Measurements from ENCODE around the gene ALDH3A1. TPM values are rescaled to one million over a fixed set of nuclear protein-coding genes. Genes with fewer than 3 reads are reported as not detected.

The ALDH3A1 gene
- total RNA-seq, 2 experiments from 2014 or later = 0.38 to 0.92 TPM

DNA sequence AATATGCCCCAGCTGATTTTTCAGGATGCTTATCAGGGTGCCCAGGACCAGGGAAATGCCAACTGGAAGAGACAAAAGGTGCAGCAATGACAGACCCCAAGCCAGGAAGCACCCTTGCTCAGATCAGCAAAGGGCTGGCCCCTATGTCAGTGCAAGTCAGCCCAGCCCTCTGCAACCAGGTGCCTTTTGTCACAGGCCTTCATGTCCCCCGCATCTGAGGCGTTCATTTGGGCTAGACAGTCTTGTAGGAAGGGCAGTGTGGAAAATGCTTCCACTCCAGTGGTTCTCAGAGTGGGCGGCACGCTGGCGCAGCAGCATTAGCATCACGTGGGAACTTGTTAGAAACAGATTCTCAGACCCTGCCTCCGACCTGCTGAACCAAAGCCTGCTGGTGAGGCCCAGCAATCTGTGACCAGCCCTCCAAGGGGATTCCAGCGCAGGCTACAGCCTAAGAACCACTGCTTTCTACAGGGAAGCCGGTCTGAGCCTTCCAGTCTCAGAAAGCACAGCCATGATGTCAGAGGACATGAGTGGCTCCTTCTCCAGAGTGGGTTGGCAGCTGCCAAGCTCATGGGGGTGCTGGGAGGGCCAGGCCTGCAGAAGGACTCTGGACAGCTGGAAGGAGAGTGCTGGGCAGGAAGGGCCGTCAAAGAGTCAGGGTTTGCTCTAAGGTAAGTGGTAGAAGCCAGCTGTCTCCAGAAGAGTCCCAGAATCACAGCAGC, 44.8 kb downstream of the ALDH3A1 start:
- intact Hi-C loops (cut with micrococcal nuclease) = no loop called here
- DNase-seq (no peak), ATAC-seq (no peak)
- no peak overlapping the region for H3K4me3 Mint-ChIP-seq
- no peaks in the 10 kb centered on the region for H3K36me3 Mint-ChIP-seq (ENCODE audit: low read depth)
- ChIA-PET CTCF (no interaction called here), POLR2A (no interaction called here)
- TF ChIP-seq, protein P1, sequence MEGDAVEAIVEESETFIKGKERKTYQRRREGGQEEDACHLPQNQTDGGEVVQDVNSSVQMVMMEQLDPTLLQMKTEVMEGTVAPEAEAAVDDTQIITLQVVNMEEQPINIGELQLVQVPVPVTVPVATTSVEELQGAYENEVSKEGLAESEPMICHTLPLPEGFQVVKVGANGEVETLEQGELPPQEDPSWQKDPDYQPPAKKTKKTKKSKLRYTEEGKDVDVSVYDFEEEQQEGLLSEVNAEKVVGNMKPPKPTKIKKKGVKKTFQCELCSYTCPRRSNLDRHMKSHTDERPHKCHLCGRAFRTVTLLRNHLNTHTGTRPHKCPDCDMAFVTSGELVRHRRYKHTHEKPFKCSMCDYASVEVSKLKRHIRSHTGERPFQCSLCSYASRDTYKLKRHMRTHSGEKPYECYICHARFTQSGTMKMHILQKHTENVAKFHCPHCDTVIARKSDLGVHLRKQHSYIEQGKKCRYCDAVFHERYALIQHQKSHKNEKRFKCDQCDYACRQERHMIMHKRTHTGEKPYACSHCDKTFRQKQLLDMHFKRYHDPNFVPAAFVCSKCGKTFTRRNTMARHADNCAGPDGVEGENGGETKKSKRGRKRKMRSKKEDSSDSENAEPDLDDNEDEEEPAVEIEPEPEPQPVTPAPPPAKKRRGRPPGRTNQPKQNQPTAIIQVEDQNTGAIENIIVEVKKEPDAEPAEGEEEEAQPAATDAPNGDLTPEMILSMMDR (IDR thresholded peaks at IDR 0.05) = no peak
- no peaks in the 10 kb centered on the region for H3K4me1 Mint-ChIP-seq (ENCODE audit: low read depth)
- H3K27me3 Mint-ChIP-seq = no peaks in the 10 kb centered on the region
- no peaks in the 10 kb centered on the region for H3K9me3 Mint-ChIP-seq
- H3K27ac Mint-ChIP-seq = no peak overlapping the region

DNA sequence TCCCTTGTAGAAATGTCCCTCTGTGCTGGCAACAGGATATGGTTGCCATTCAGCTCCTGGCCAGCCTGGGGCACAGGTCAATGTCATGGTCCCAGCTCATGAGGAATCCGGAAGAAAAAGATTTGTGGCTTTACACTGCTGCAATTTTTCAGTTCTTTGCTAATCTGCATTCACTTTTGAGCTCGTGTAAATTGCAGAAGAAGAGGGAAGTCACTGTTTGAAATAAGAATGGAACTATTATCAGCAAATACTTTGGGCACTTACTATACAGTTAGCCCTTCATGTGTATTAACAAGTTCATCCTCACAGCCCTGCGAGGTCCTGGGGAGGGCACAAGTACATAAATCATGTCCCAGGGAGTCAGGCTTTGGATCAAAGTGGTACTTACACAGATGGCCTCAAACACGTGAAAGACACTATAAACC, 45.9 kb downstream of the ALDH3A1 start:
- CTCF ChIA-PET = no interaction called here
- intact Hi-C loops (cut with micrococcal nuclease) = no loop called here
- Mint-ChIP-seq H3K9me3 (no peaks in the 10 kb centered on the region), H3K4me1 (ENCODE audit: low read depth) (no peaks in the 10 kb centered on the region), H3K27ac (no peak overlapping the region), H3K27me3 (no peaks in the 10 kb centered on the region), H3K36me3 (ENCODE audit: low read depth) (no peaks in the 10 kb centered on the region), H3K4me3 (no peak overlapping the region)
- POLR2A ChIA-PET = interaction anchor here (0.6 kb wide), 1 partner anchor 20 kb away, joined by 3 read pairs; no protein-coding TSS in a partner anchor
- DNase-seq (no peak), ATAC-seq (no peak)
- TF ChIP-seq, protein P1 (IDR thresholded peaks at IDR 0.05) = no peak

Other genes starting within 250 kb of the ALDH3A1 start
- under 1 TPM in 1 of 2 experiments, not detected in 1; 0.11 TPM for gene SLC47A1, start 214.4 kb downstream of the ALDH3A1 start, total RNA-seq
- gene ALDH3A2, start 99.5 kb downstream of the ALDH3A1 start, total RNA-seq = 10 to 100 TPM; 17.6 to 20.3 TPM
- not detected for gene SLC47A2, start 31.7 kb downstream of the ALDH3A1 start, total RNA-seq
- 1 to 10 TPM; 6.3 TPM for gene ULK2, start 119.6 kb upstream of the ALDH3A1 start, total RNA-seq
- 10 to 100 TPM; 38.6 to 39.2 TPM for gene AKAP10, start 229.5 kb upstream of the ALDH3A1 start, total RNA-seq